Stimulated activated CD8-positive, alpha-beta memory T cell treated with anti-CD3 and anti-CD28 coated beads, Interleukin-2, amount 100 ng/mL, for 48 hours (primary cell): ENCODE measurements around the gene WDR45.

Experiments
- DNase-seq, 2 donors: peaks; one replicate each; pipeline ENCODE4 v3.0.0-alpha.2; 2020; ENCODE audit warnings: low read depth in 2 of 2

WDR45 gene

GRCh38 chrX:49073601-49074575 is 5.8 kb downstream of the WDR45 start, which contains the start of gene PRAF2:
Gene PRAF2, minus strand, starts transcription at chrX:49074002. Its CDS starts 15 bp downstream, at chrX:49073987.
- DNase-seq, result peak; percentile 72 to 82

DNA sequence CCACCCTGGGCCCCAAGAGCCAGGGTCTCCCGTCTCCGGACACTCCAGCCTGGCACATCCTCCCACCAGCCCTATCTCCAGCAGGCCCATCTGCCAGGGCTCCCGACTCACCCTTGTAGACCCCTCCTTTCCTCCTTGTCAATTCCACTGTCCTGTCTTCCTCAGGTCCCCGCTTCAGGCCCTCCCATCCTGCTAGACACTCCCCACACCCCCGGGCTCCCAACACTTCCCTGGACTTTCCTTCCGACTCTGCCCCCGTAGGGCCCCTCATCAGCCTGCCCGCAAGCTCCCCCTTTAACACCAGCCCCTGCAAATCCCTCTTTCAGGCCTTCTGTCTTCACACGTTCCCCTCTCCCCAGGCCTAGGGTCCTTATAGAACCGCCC is 7.0 kb downstream of the WDR45 start:
- DNase-seq, result no peak

GRCh38 chrX:49071877-49072711 is 7.6 kb downstream of the WDR45 start:
- DNase-seq, result no peak

DNA sequence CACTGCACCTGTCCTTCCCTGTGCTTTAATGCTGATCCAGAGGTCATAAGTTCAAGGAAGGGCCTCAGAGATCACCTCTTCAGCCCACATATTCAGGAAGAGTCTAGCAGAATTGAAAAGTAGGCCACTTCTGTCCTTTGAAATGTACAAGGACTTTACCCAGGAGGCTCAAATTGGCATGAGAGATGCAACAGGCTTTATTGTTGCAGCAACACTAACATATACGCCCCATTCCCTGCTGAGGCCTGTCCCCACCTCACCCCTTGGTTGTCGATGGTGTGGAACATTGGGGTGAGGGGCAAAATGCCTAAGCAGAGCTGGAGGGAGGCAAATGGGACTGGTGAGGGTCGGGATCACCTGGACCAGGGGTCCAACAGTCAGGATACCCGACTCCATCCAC is 8.7 kb downstream of the WDR45 start:
- DNase-seq, result no peak

- DNase-seq, result no peak
Measured at GRCh38 chrX:49069038-49069437, 10.6 kb downstream of the WDR45 start.

GRCh38 chrX:49067285-49068120 is 12.2 kb downstream of the WDR45 start:
- no peak for DNase-seq

DNA sequence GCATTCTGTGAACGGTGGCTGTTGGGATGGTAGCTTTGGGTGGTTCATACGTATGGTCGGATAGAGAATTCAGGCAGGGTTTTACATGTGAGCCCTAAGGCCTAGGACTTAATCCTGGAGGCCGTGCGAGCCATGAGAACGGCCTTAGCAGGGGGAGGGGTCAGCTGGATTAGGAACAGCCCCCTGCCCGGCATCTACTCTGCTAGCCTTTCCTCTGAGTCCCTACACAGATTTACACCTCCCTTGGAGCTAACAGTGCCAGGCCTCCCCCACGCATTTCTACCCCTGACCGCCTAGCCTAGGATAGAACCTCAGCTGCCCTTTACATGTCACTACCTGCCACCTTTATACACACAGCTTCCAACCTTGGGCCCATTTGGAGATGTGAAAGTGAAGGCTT is 13.0 kb downstream of the WDR45 start:
- DNase-seq, result no peak

DNA sequence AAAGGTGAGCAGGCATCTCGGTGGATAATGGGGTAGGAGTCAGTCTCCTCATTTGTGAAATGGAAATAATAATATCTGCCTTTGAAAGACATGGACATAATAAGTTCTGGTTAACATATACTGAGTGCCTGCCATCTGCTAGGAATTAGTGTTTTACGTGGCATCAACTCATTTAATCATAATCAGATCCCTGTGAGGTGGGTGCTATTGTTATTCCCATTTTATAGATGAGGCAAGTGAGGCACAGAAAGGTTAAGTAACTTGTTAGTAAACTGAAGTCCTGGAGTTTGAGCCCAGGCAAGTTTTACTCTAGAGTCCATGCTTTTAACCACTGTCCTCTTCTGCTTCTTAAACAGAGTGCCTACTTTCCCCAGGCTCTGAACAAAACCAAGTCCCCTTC is 13.4 kb downstream of the WDR45 start:
- no peak for DNase-seq

DNA sequence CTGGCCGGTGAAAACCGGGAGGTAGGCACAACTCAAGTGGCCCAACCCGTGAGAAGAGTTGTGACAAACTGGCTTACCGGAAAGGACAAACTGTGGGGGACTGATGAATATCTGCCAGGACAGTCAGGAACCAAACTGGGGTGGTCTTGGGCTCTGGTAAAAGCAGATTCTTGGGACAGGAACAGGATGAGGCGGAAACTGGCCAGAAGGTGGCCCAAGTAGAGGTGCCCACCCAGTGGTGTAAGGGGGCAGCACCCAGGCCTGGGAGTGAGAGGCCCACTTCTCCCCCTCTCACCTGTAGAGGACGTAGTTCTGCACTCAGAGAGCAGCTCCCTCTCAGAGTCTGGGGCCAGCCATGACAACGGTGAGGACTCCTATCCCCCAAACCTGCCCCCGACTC is 15.0 kb downstream of the WDR45 start:
- DNase-seq, result no peak

GRCh38 chrX:49064303-49064702 is 15.4 kb downstream of the WDR45 start:
- DNase-seq, result no peak

GRCh38 chrX:49063715-49064114 is 16.0 kb downstream of the WDR45 start:
- no peak for DNase-seq

GRCh38 chrX:49061916-49062315 is 17.8 kb downstream of the WDR45 start:
- no peak for DNase-seq

- no peak for DNase-seq
Measured at GRCh38 chrX:49061490-49061889, 18.2 kb downstream of the WDR45 start.

GRCh38 chrX:49060914-49061313 is 18.8 kb downstream of the WDR45 start:
- DNase-seq, result no peak

GRCh38 chrX:49059681-49060085 is 20.0 kb downstream of the WDR45 start:
- DNase-seq, result no peak

DNA sequence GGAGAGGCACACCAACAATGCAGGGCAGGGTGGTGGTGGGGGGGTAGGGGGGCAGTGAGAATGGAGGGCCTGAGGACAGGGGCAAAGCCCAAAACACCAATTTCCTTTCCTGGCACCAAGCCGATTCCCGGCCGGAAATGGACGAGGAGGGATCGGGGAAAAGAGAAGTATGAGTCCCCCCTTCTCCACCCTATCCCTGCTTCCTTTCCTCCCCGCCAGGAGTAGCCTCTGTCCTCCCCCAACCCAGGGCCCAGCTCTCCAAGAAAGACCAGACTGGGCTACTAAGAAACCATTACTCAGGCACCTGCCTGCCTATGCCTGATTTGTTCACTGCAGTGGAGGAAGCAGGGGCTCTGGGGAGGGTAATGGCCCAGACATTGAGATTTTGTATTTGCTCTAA is 20.5 kb downstream of the WDR45 start:
- DNase-seq, result no peak

- no peak for DNase-seq
Measured at GRCh38 chrX:49058794-49059193, 20.9 kb downstream of the WDR45 start, which contains the start of gene CCDC120. Gene CCDC120, plus strand, starts transcription at chrX:49058999. Its CDS starts 3,043 bp downstream, at chrX:49062042.

DNA sequence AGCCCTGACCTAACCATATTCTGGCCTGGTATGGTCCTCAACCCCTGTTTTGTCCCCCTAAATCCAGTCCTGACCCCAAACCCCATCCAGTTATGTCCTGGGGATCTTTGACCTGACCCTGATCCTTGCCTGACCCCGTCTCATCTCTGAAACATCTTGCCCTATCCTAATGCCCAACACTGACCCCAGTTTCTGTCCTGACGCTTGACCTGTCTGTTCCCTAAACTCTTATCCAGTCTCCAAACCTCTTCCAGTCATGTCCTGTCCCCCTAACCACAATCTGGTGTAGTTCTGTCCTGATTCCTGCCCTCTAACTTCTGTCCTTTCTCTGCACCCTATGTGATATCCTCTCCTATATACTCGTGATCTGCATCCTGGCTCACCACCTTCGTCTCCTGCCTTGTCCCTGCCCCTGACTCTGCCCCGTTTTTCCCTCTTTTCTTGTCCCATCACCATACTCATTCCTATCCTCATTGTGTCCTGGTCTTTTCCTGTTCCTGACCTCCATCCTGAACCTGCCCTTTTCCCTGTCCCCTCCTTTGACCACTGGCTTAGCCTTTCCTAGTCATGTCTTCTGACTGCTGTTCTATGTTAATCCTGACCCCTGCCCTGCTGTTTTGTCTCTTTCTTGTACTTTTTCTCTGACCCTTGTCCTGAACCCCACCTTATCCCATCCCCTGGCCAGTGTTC is 25.5 kb downstream of the WDR45 start:
- DNase-seq, result no peak

- DNase-seq, result peak; percentile 43 to 51
Measured at GRCh38 chrX:49053223-49054072, 26.2 kb downstream of the WDR45 start.

DNA sequence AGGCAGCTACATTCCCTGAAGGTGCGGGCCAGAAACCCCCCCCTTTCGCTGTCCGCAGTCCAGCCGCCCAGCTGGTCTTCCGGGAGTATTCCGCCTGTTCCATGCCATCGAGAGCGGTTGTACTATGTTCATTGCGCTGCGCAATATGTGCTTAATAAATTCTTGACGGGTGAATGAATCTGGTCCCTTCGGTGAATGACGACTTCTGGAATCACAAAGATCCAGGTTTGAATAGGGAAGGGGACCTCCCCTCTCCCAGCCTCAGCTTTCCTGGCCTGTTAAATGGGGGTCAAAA is 35.8 kb downstream of the WDR45 start:
- DNase-seq, result no peak
